BLaER1 (cell line): Measurements from ENCODE around the gene TOR1AIP1.
"Not testable (repeated sequence)": the region's sequence is repeated elsewhere in the genome, so short reads cannot be mapped to it uniquely, and the experiment has no call there.

Source experiments
- H3K27ac ChIP-seq: shearing (Covaris generic); formaldehyde crosslinking; 2 replicates; pipeline ENCODE4 v1.8.1; 2022
- H3K27me3 ChIP-seq: shearing (Covaris generic); formaldehyde crosslinking; 2 replicates; pipeline ENCODE4 v1.8.1; 2022
- H3K36me3 ChIP-seq: shearing (Covaris generic); formaldehyde crosslinking; 2 replicates; pipeline ENCODE4 v1.8.1; 2022
- H3K4me1 ChIP-seq: shearing (Covaris generic); formaldehyde crosslinking; 2 replicates; pipeline ENCODE4 v1.8.1; 2022
- H3K4me2 ChIP-seq: shearing (Covaris generic); formaldehyde crosslinking; 2 replicates; pipeline ENCODE4 v1.8.1; 2022
- H3K4me3 ChIP-seq: shearing (Covaris generic); formaldehyde crosslinking; 2 replicates; pipeline ENCODE4 v1.8.1; 2022
- H3K9ac ChIP-seq: shearing (Covaris generic); formaldehyde crosslinking; 2 replicates; pipeline ENCODE4 v1.8.1; 2022
- H3K9me3 ChIP-seq: shearing (Covaris generic); formaldehyde crosslinking; 2 replicates; pipeline ENCODE4 v1.8.1; 2022
- H4K20me1 ChIP-seq: shearing (Covaris generic); formaldehyde crosslinking; 2 replicates; pipeline ENCODE4 v1.8.1; 2022
- Cebpa-rat ChIP-seq: shearing (Covaris generic); IDR thresholded peaks from 2 replicates; pipeline ENCODE4 v1.8.1; 2022

TOR1AIP1 gene

GRCh38 chr1:179953974-179954492, 71.9 kb downstream of the TOR1AIP1 start:
- Histone ChIP-seq H3K4me1 (peaks cover 30% of the 10 kb centered on the region), H3K4me3 (peak overlapping the region; percentile 98), H3K4me2 (peak overlapping the region; percentile 81), H3K36me3 (peaks cover under 1% of the 10 kb centered on the region; the same call in 1 of the 2 replicates), H3K9me3 (no peaks in the 10 kb centered on the region), H3K9ac (peak overlapping the region; percentile 99), H3K27me3 (no peaks in the 10 kb centered on the region), H4K20me1 (peaks cover 42% of the 10 kb centered on the region), H3K27ac (peak overlapping the region; percentile 97)
- no peak for TF ChIP-seq Cebpa-rat

GRCh38 chr1:179954493-179955286, 72.6 kb downstream of the TOR1AIP1 start, which contains the start of gene CEP350:
TSS of gene CEP350 (plus strand) at chr1:179954810. CDS start at chr1:179986182, 31,372 bp downstream.
- Histone ChIP-seq H3K36me3 (peaks cover 5% of the 10 kb centered on the region; the same call in 1 of the 2 replicates), H3K4me1 (peaks cover 30% of the 10 kb centered on the region), H3K27ac (peak within 1 kb of the TSS; percentile 97), H3K9ac (peak within 1 kb of the TSS; percentile 99), H3K27me3 (no peaks in the 10 kb centered on the region), H3K9me3 (no peaks in the 10 kb centered on the region), H3K4me3 (peak within 1 kb of the TSS; percentile 98), H3K4me2 (peak within 1 kb of the TSS; percentile 81), H4K20me1 (peaks cover 49% of the 10 kb centered on the region)
- TF ChIP-seq Cebpa-rat: no peak

GRCh38 chr1:179955287-179955680, 73.2 kb downstream of the TOR1AIP1 start:
- H3K9me3 ChIP-seq: no peaks in the 10 kb centered on the region
- H3K4me3 ChIP-seq: peak overlapping the region; percentile 98
- H3K27me3 ChIP-seq: no peaks in the 10 kb centered on the region
- peak overlapping the region; percentile 97 for H3K27ac ChIP-seq
- peak overlapping the region; percentile 99 for H3K9ac ChIP-seq
- H3K4me2 ChIP-seq: peak overlapping the region; percentile 79
- peaks cover 30% of the 10 kb centered on the region for H3K4me1 ChIP-seq
- peaks cover 51% of the 10 kb centered on the region for H4K20me1 ChIP-seq
- no peak for TF ChIP-seq Cebpa-rat
- H3K36me3 ChIP-seq: peaks cover 7% of the 10 kb centered on the region; the same call in 1 of the 2 replicates

GRCh38 chr1:179955731-179956130, 73.6 kb downstream of the TOR1AIP1 start:
- H3K9ac ChIP-seq: peak overlapping the region; percentile 99
- H3K4me1 ChIP-seq: peaks cover 30% of the 10 kb centered on the region
- H3K4me3 ChIP-seq: peak overlapping the region; percentile 98
- no peaks in the 10 kb centered on the region for H3K27me3 ChIP-seq
- H4K20me1 ChIP-seq: peaks cover 51% of the 10 kb centered on the region
- TF ChIP-seq Cebpa-rat: no peak
- H3K27ac ChIP-seq: peak overlapping the region; percentile 97; the same call in 1 of the 2 replicates
- no peaks in the 10 kb centered on the region for H3K9me3 ChIP-seq
- H3K4me2 ChIP-seq: peak overlapping the region; percentile 79
- H3K36me3 ChIP-seq: peaks cover 10% of the 10 kb centered on the region

GRCh38 chr1:179958359-179958758, 76.3 kb downstream of the TOR1AIP1 start:
- Histone ChIP-seq H3K36me3 (peaks cover 28% of the 10 kb centered on the region), H3K9ac (no peak overlapping the region), H3K27ac (no peak overlapping the region), H3K27me3 (no peaks in the 10 kb centered on the region), H3K9me3 (peaks cover 15% of the 10 kb centered on the region), H3K4me3 (no peak overlapping the region), H3K4me1 (peaks cover 24% of the 10 kb centered on the region), H4K20me1 (peaks cover 77% of the 10 kb centered on the region), H3K4me2 (no peak overlapping the region)
- TF ChIP-seq Cebpa-rat: no peak

- H3K4me1 ChIP-seq, H3K4me3 ChIP-seq, H3K4me2 ChIP-seq, H3K27me3 ChIP-seq, H3K27ac ChIP-seq, H3K9ac ChIP-seq: not testable (repeated sequence)
- H4K20me1 ChIP-seq: peaks cover 74% of the 10 kb centered on the region
- H3K9me3 ChIP-seq: peaks cover 34% of the 10 kb centered on the region
- peaks cover 42% of the 10 kb centered on the region for H3K36me3 ChIP-seq
These were observed 80.1 kb downstream of the TOR1AIP1 start for GRCh38 chr1:179962168-179962567.

- no peaks in the 10 kb centered on the region for H3K27me3 ChIP-seq
- H3K9ac ChIP-seq: no peak overlapping the region
- H3K27ac ChIP-seq: no peak overlapping the region
- no peak overlapping the region for H3K4me2 ChIP-seq
- H4K20me1 ChIP-seq: peaks cover 70% of the 10 kb centered on the region
- TF ChIP-seq Cebpa-rat: no peak
- peaks cover 32% of the 10 kb centered on the region for H3K9me3 ChIP-seq
- H3K4me3 ChIP-seq: no peak overlapping the region
- H3K36me3 ChIP-seq: peaks cover 53% of the 10 kb centered on the region
- peaks cover 20% of the 10 kb centered on the region for H3K4me1 ChIP-seq
These were observed 84.5 kb downstream of the TOR1AIP1 start for GRCh38 chr1:179966551-179966950.

- Histone ChIP-seq H3K4me1 (peaks cover 20% of the 10 kb centered on the region), H4K20me1 (peaks cover 70% of the 10 kb centered on the region), H3K9me3 (peaks cover 29% of the 10 kb centered on the region), H3K9ac (no peak overlapping the region), H3K4me3 (no peak overlapping the region), H3K27ac (no peak overlapping the region), H3K4me2 (peak overlapping the region; percentile 60), H3K27me3 (no peaks in the 10 kb centered on the region), H3K36me3 (peaks cover 42% of the 10 kb centered on the region)
- TF ChIP-seq Cebpa-rat: no peak
These were observed 86.4 kb downstream of the TOR1AIP1 start for GRCh38 chr1:179968284-179968993.

- TF ChIP-seq Cebpa-rat: no peak
- Histone ChIP-seq H3K4me3 (no peak overlapping the region), H3K4me2 (peak overlapping the region; percentile 60)
These were observed 87.2 kb downstream of the TOR1AIP1 start for GRCh38 chr1:179968994-179969919.

More at GRCh38 chr1:179968994-179969919, 87.2 kb downstream of the TOR1AIP1 start:
- H3K9ac ChIP-seq: peak overlapping the region; percentile 38; the same call in 1 of the 2 replicates
- H3K9me3 ChIP-seq: peaks cover 33% of the 10 kb centered on the region
- peaks cover 50% of the 10 kb centered on the region for H3K36me3 ChIP-seq
- H3K27ac ChIP-seq: peak overlapping the region; percentile 28; the same call in 1 of the 2 replicates
- H3K4me1 ChIP-seq: peaks cover 20% of the 10 kb centered on the region
- H3K27me3 ChIP-seq: no peaks in the 10 kb centered on the region
- H4K20me1 ChIP-seq: peaks cover 70% of the 10 kb centered on the region
